Measurements from ENCODE around the gene ZNF135.

The ZNF135 gene

GRCh38 chr19:58047672-58048071 lies 11.4 kb upstream of the ZNF135 start:
- no peak for DNase-seq

GRCh38 chr19:58052256-58052655 lies 6.8 kb upstream of the ZNF135 start:
- no peak for DNase-seq

GRCh38 chr19:58053480-58054156 lies 5.5 kb upstream of the ZNF135 start:
- DNase-seq = no peak

- peak; percentile 64 for DNase-seq
Measured at GRCh38 chr19:58054901-58055874, 3.9 kb upstream of the ZNF135 start.

GRCh38 chr19:58056261-58056660 lies 2.8 kb upstream of the ZNF135 start:
- DNase-seq = no peak

- no peak for DNase-seq
Measured at GRCh38 chr19:58056861-58057260, 2.2 kb upstream of the ZNF135 start.

- DNase-seq = no peak
Measured at GRCh38 chr19:58058467-58058866, 615 bp upstream of the ZNF135 start.

GRCh38 chr19:58059671-58060078 lies 593 bp downstream of the ZNF135 start:
- no peak for DNase-seq

- no peak for DNase-seq
Measured at GRCh38 chr19:58060231-58060630, 1.1 kb downstream of the ZNF135 start.

GRCh38 chr19:58063712-58064111 lies 4.6 kb downstream of the ZNF135 start:
- no peak for DNase-seq

GRCh38 chr19:58067240-58067912 lies 8.3 kb downstream of the ZNF135 start:
- DNase-seq = no peak

- no peak for DNase-seq
Measured at GRCh38 chr19:58079792-58080191, 20.7 kb downstream of the ZNF135 start.

- DNase-seq = no peak
Measured at GRCh38 chr19:58083021-58083420, 23.9 kb downstream of the ZNF135 start.

GRCh38 chr19:58084596-58085347 lies 25.7 kb downstream of the ZNF135 start:
- no peak for DNase-seq

- DNase-seq = no peak
Measured at GRCh38 chr19:58085348-58085875, 26.3 kb downstream of the ZNF135 start.

GRCh38 chr19:58086825-58087710 lies 28.0 kb downstream of the ZNF135 start:
- no peak for DNase-seq

GRCh38 chr19:58088521-58089052 lies 29.5 kb downstream of the ZNF135 start:
- no peak for DNase-seq

- DNase-seq = no peak
Measured at GRCh38 chr19:58089846-58090245, 30.8 kb downstream of the ZNF135 start.

GRCh38 chr19:58091251-58091995 lies 32.3 kb downstream of the ZNF135 start:
- DNase-seq = no peak

- no peak for DNase-seq
Measured at GRCh38 chr19:58093071-58093470, 34.0 kb downstream of the ZNF135 start.
